SK-N-SH treated with all-trans-retinoic acid at 6 μM for 48 hours (cell line): ENCODE measurements around the gene COMMD8.

Source experiments
- CREB5 ChIP-seq: fragments of 250-450 bp; sonication (Bioruptor Pico); IDR thresholded peaks from 2 replicates; pipeline ENCODE4 v1.5.1; 2020; ENCODE audit warnings: low read depth, mild to moderate bottlenecking, moderate library complexity
- ESRRG ChIP-seq: fragments of 250-450 bp; sonication (Bioruptor Pico); IDR thresholded peaks from 2 replicates; pipeline ENCODE4 v1.6.1; 2021; ENCODE audit warnings: mild to moderate bottlenecking
- GLIS3 ChIP-seq: fragments of 250-450 bp; sonication (Bioruptor Pico); IDR thresholded peaks from 2 replicates; pipeline ENCODE4 v1.5.0; 2020; ENCODE audit warnings: mild to moderate bottlenecking, moderate library complexity
- ISL1 ChIP-seq: fragments of 250-450 bp; sonication (Bioruptor Pico); IDR thresholded peaks from 2 replicates; pipeline ENCODE4 v2.1.2; 2022; ENCODE audit warnings: mild to moderate bottlenecking, moderate library complexity
- OSR1 ChIP-seq: fragments of 250-450 bp; sonication (Bioruptor Pico); IDR thresholded peaks from 2 replicates; pipeline ENCODE4 v1.8.0; 2022; ENCODE audit warnings: moderate library complexity, mild to moderate bottlenecking, inconsistent platforms
- PATZ1 ChIP-seq: fragments of 250-450 bp; sonication (Bioruptor Pico); IDR thresholded peaks from 2 replicates; pipeline ENCODE4 v1.8.0; 2020; ENCODE audit warnings: mild to moderate bottlenecking, moderate library complexity, borderline replicate concordance
- RARB ChIP-seq: fragments of 250-450 bp; sonication (Bioruptor Pico); IDR thresholded peaks from 2 replicates; pipeline ENCODE4 v1.8.0; 2021; ENCODE audit warnings: mild to moderate bottlenecking, moderate library complexity
- SNAI2 ChIP-seq: fragments of 250-450 bp; sonication (Bioruptor Pico); IDR thresholded peaks from 2 replicates; pipeline ENCODE4 v1.5.0; 2020; ENCODE audit warnings: mild to moderate bottlenecking, moderate library complexity
- ZFP3 ChIP-seq: fragments of 250-450 bp; sonication (Bioruptor Pico); IDR thresholded peaks from 2 replicates; pipeline ENCODE4 v1.5.0; 2020; ENCODE audit warnings: mild to moderate bottlenecking, moderate library complexity
- ZFP30 ChIP-seq: fragments of 450-650 bp; formaldehyde crosslinking; IDR thresholded peaks from 2 replicates; pipeline ENCODE4 v1.5.0; 2022; ENCODE audit warnings: mild to moderate bottlenecking, moderate library complexity
- ZNF565 ChIP-seq: fragments of 450-650 bp; formaldehyde crosslinking; conservative IDR thresholded peaks from 2 replicates; pipeline ENCODE4 v1.5.0; 2020; ENCODE audit warnings: low read depth, mild to moderate bottlenecking, moderate library complexity

- no peak for TF ChIP-seq ZFP30
- TF ChIP-seq PATZ1 (CRISPR knock-in tag) = no peak
- TF ChIP-seq ESRRG (CRISPR knock-in tag) = no peak
- no peak for TF ChIP-seq CREB5 (CRISPR knock-in tag)
- no peak for TF ChIP-seq ISL1 (CRISPR knock-in tag)
- TF ChIP-seq SNAI2 (CRISPR knock-in tag) = no peak
- no peak for TF ChIP-seq OSR1 (CRISPR knock-in tag)
- no peak for TF ChIP-seq ZFP3 (CRISPR knock-in tag)
- TF ChIP-seq RARB (CRISPR knock-in tag) = no peak
- TF ChIP-seq ZNF565 (CRISPR knock-in tag) = no peak
- no peak for TF ChIP-seq GLIS3 (CRISPR knock-in tag)
These were observed 15.3 kb upstream of the COMMD8 start for GRCh38 chr4:47478804-47479203.
